K562 (cell line): Measurements from ENCODE around the gene B3GALT6. TPM values are rescaled to one million over a fixed set of nuclear protein-coding genes. Genes with fewer than 3 reads are reported as not detected.
A peak's percentile ranks its signal among the peaks of the same experiment; 100 is the strongest.

ENCODE experiments used
- ATAC-seq: fragments of 200-7000 bp; cut with Tn5 transposase; 3 replicates; pipeline ENCODE4 v1.9.1; 2020; ENCODE audit warnings: moderate library complexity
- BruUV-seq: library from RNA; stranded (reverse); fragments of 400-500 nt; replicated peaks from 2 replicates; lab custom pipeline; 2021; lab: Mats Ljungman, UMichigan
- CTCF ChIA-PET: fragments of 300-600 bp; formaldehyde crosslinking; extraction: SDS; loops from one replicate; lab custom pipeline; 2021; ENCODE audit warnings: low intra/inter-chr PET ratio; lab: Yijun Ruan, JAX
- POLR2A ChIA-PET: fragments of 300-600, 350-650 bp; sonication (Branson Sonifier 250); formaldehyde crosslinking; extraction: SDS; loops from one replicate; lab custom pipeline; 2021; ENCODE audit warnings: antibody characterized with exemption, inconsistent platforms; lab: Yijun Ruan, JAX
- DNase-seq, 4 experiments: peaks; one replicate each; pipeline versions ENCODE4 v3.0.0 to v3.0.0-alpha.2; 2011 to 2018; ENCODE audit warnings: low spot score in 3 of 4, mixed read lengths in 3 of 4; ENCODE audit errors: extremely low read depth in 1 of 4
- FAIRE-seq: peaks from 2 replicates; lab custom pipeline; 2011; peaks lifted over from hg19 to GRCh38; lab: Jason Lieb, UNC
- H2AFZ ChIP-seq: 2 replicates; pipeline ENCODE4 v1.6.0; 2011; ENCODE audit warnings: low read depth, low read length, control low read depth, inconsistent platforms
- H3K27ac ChIP-seq: fragments of 200-600 bp; 3 replicates; pipeline ENCODE4 v1.8.0; 2011; ENCODE audit warnings: low read depth, mild to moderate bottlenecking, control low read depth, inconsistent platforms, low read length, moderate library complexity, mixed read lengths; ENCODE audit errors: extremely low read depth
- H3K27me3 ChIP-seq, 2 experiments: fragments of 300-600 bp in 1 of 2; 2 replicates in 1 of 2; 3 replicates in 1 of 2; pipeline versions ENCODE4 v1.6.0 to v1.8.0; 2011; ENCODE audit warnings: inconsistent platforms in 2 of 2, low read length in 2 of 2, mild to moderate bottlenecking in 1 of 2, mixed read lengths in 1 of 2, moderate library complexity in 1 of 2; ENCODE audit not compliant: control insufficient read depth in 2 of 2, insufficient read depth in 2 of 2
- H3K36me3 ChIP-seq: fragments of 300-600 bp; 3 replicates; pipeline ENCODE4 v1.8.0; 2011; ENCODE audit warnings: mild to moderate bottlenecking, low read length, inconsistent platforms; ENCODE audit not compliant: control insufficient read depth, insufficient read depth
- H3K4me1 ChIP-seq, 2 experiments: fragments of 200-600 bp in 1 of 2; replicated peaks in 1 of 2; 2 replicates in 1 of 2; 3 replicates in 1 of 2; pipeline versions ENCODE4 v1.5.1 to v1.8.0; 2011; ENCODE audit warnings: inconsistent platforms in 2 of 2, low read length in 2 of 2, mild to moderate bottlenecking in 1 of 2, mixed read lengths in 1 of 2, moderate library complexity in 1 of 2; ENCODE audit not compliant: control insufficient read depth in 2 of 2, insufficient read depth in 2 of 2
- H3K4me2 ChIP-seq: 2 replicates; pipeline ENCODE4 v1.6.1; 2011; ENCODE audit warnings: low read length, control low read depth, inconsistent platforms, mixed read lengths; ENCODE audit not compliant: insufficient read depth
- H3K4me3 ChIP-seq: fragments of 200-600 bp; sonication (generic), shearing (Covaris generic); 2 replicates; pipeline ENCODE4 v1.5.1; 2016; ENCODE audit warnings: control low read depth, inconsistent platforms
- H3K79me2 ChIP-seq: fragments of 200-600 bp; 3 replicates; pipeline ENCODE4 v1.8.0; 2011; ENCODE audit warnings: low read length, inconsistent platforms; ENCODE audit not compliant: control insufficient read depth, insufficient read depth
- H3K9ac ChIP-seq, 2 experiments: 2 replicates each; pipeline versions ENCODE4 v1.6.0 to v1.6.1; 2011; ENCODE audit warnings: low read depth in 2 of 2, low read length in 2 of 2, control low read depth in 1 of 2, inconsistent platforms in 1 of 2, mild to moderate bottlenecking in 1 of 2, mixed read lengths in 1 of 2; ENCODE audit not compliant: insufficient read depth in 1 of 2
- H3K9me1 ChIP-seq: one replicate; pipeline ENCODE4 v1.6.0; 2011; ENCODE audit warnings: inconsistent platforms, mild to moderate bottlenecking, low read length, moderate library complexity; ENCODE audit not compliant: control insufficient read depth, insufficient read depth
- H3K9me3 ChIP-seq: replicated peaks from 2 replicates; pipeline ENCODE4 v1.5.1; 2011; ENCODE audit warnings: low read depth, low read length, inconsistent platforms; ENCODE audit not compliant: control insufficient read depth, insufficient read depth
- H4K20me1 ChIP-seq: replicated peaks from 2 replicates; pipeline ENCODE4 v1.6.1; 2011; ENCODE audit warnings: low read length, inconsistent platforms, mixed read lengths; ENCODE audit not compliant: control insufficient read depth, insufficient read depth
- ETV1 ChIP-seq: fragments of 450-650 bp; conservative IDR thresholded peaks from 2 replicates; pipeline ENCODE4 v1.6.1; 2016; ENCODE audit warnings: missing genetic modification characterization, control low read depth, low read depth, missing compliant biosample characterization
- PCBP1 ChIP-seq: fragments of 200-400 bp; formaldehyde crosslinking; IDR thresholded peaks from 2 replicates; pipeline ENCODE4 v1.6.1; 2018; ENCODE audit warnings: mild to moderate bottlenecking, low read depth, low read length; ENCODE audit not compliant: poor library complexity, severe bottlenecking
- POLR2G ChIP-seq: fragments of 200-400 bp; formaldehyde crosslinking; IDR thresholded peaks from 2 replicates; pipeline ENCODE4 v1.6.1; 2017; ENCODE audit warnings: low read depth, mild to moderate bottlenecking, antibody characterized with exemption, low read length, moderate library complexity
- PTBP1 ChIP-seq: fragments of 200-400 bp; formaldehyde crosslinking; IDR thresholded peaks from 2 replicates; pipeline ENCODE4 v1.6.1; 2017; ENCODE audit warnings: low read depth, low read length
- RBFOX2 ChIP-seq: fragments of 200-400 bp; formaldehyde crosslinking; IDR thresholded peaks from 2 replicates; pipeline ENCODE4 v1.6.1; 2017; ENCODE audit warnings: low read depth, mild to moderate bottlenecking, low read length, moderate library complexity
- WGBS: fragments of 100-300 bp; shearing (Covaris generic); methylation state at CpG from one replicate; pipeline ENCODE4 v1.1.6; 2016; ENCODE audit warnings: low coverage, mixed read lengths; ENCODE audit not compliant: insufficient coverage; ENCODE audit errors: missing lambda C conversion rate; 5-methylcytosine and 5-hydroxymethylcytosine counted together
- in situ Hi-C: fragments of 300-500 bp; cut with MboI; formaldehyde crosslinking; loops from 4 replicates; pipeline ENCODE4 v1.15.0; 2018; ENCODE audit warnings: inconsistent platforms, mixed read lengths
- intact Hi-C: fragments of 100-400 bp; cut with micrococcal nuclease; formaldehyde crosslinking; loops from 2 replicates; pipeline ENCODE4 v1.14.2; 2022
- polyA plus RNA-seq, 8 experiments: library from polyadenylated mRNA; depleted of rRNA in 4 of 8; stranded (reverse) in 5 of 8; unstranded in 3 of 8; fragments of >200 nt; fragmentation: Nextera tagmentation in 2 of 8; fragmentation: Illumina TruSeq in 1 of 8; extraction: Ambion mirVana in 2 of 8; extraction: Trizol in 1 of 8; gene quantifications; 2 replicates each; pipeline versions ENCODE4 v1.2.1 to v1.2.3, GENCODE V29; 2011 to 2014; ENCODE audit warnings: inconsistent platforms in 1 of 8, missing spikeins in 1 of 8
- total RNA-seq, 7 experiments: library from RNA; depleted of rRNA in 6 of 7; stranded (reverse); fragments of >200 nt in 6 of 7; fragmentation: Illumina TruSeq in 2 of 7; extraction: Trizol in 2 of 7; gene quantifications; 2 replicates each; pipeline versions ENCODE4 v1.2.1 to v1.2.3, GENCODE V29; 2011 to 2021; ENCODE audit warnings: low replicate concordance in 1 of 7
- TF ChIP-seq, protein P1 (sequence below), 3 experiments: fragments of 200-800 bp in 1 of 3; sonication (Bioruptor generic) in 1 of 3; sonication (generic) in 1 of 3; formaldehyde crosslinking in 1 of 3; IDR thresholded peaks; 2 replicates each; pipeline versions ENCODE4 v1.6.1 to v1.8.0; 2016 to 2022; ENCODE audit warnings: mild to moderate bottlenecking in 2 of 3, missing compliant biosample characterization in 2 of 3, missing genetic modification characterization in 2 of 3, missing genetic modification reagents in 1 of 3
- TF ChIP-seq, protein P2 (sequence below), 2 experiments: IDR thresholded peaks; 2 replicates each; pipeline ENCODE4 v1.6.1; 2012; ENCODE audit warnings: improper control_type of control experiment in 2 of 2, low read depth in 2 of 2, low read length in 2 of 2, borderline replicate concordance in 1 of 2
- TF ChIP-seq, protein P3 (sequence below): fragments of 250-450 bp; sonication (Bioruptor Pico); IDR thresholded peaks from 2 replicates; pipeline ENCODE4 v1.4.0; 2020; ENCODE audit warnings: borderline replicate concordance

Gene B3GALT6
- total and polyA plus RNA-seq, 9 of the 15 experiments (the other 6 are each of a cell fraction or from before 2014, with no cell fraction given) = 0.68 to 29.8 (median 9.9) TPM

DNA sequence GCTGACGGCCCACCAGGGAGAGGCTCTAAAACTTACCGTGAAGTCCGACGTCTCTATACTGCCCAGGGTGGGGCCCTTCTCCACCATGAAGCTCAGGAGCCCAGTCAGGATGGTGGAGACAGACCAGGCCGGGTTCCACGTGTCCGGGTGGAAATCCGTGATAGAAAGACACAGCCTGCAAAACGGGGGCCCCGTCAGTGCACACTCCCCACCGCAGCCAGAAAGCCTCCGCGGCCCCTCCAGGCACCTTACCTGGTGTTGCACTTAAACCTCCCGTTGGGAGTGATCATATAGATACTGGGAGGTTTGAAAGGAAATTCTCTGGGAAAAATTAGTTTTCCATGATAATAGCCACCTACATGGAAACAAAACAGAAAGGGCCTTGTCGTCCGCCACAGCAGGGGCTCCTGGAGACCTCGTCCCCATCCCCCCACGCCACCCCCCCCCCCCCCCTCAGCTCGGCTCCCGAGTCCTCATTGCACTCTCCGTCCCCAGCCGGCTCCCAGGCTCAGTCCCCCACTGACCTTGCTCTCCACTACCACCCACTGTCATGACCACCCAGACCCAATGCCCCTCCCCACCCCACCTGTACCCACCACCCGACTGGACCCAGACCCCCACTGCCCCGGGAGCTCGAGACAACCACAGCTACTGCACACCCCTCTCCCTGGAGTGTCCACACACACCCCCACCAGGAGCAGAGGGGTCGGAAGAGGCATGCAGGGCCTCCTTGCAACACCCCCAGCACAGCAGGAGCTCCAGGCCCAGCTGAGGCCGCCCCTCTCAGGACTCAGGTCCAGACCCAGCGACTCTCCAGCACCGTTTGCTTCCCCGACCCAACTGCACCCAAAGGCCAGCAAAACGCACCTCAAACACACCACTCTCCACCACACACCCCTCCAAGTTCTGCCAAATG, 25.2 kb downstream of the B3GALT6 start:
- peak; percentile 63 for TF ChIP-seq POLR2G
- no peak for TF ChIP-seq PTBP1
- peak; percentile 23; the same call in 1 of the 2 replicates for TF ChIP-seq RBFOX2
- TF ChIP-seq, protein P1, sequence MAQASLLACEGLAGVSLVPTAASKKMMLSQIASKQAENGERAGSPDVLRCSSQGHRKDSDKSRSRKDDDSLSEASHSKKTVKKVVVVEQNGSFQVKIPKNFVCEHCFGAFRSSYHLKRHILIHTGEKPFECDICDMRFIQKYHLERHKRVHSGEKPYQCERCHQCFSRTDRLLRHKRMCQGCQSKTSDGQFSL (CRISPR knock-in tag; IDR thresholded peaks at IDR 0.05) = 0 out of 2 replicates have a peak, but pooled peaks have one; percentile 24
- TF ChIP-seq, protein P1 (tag; IDR thresholded peaks at IDR 0.05) = no peak
- TF ChIP-seq, protein P2, sequence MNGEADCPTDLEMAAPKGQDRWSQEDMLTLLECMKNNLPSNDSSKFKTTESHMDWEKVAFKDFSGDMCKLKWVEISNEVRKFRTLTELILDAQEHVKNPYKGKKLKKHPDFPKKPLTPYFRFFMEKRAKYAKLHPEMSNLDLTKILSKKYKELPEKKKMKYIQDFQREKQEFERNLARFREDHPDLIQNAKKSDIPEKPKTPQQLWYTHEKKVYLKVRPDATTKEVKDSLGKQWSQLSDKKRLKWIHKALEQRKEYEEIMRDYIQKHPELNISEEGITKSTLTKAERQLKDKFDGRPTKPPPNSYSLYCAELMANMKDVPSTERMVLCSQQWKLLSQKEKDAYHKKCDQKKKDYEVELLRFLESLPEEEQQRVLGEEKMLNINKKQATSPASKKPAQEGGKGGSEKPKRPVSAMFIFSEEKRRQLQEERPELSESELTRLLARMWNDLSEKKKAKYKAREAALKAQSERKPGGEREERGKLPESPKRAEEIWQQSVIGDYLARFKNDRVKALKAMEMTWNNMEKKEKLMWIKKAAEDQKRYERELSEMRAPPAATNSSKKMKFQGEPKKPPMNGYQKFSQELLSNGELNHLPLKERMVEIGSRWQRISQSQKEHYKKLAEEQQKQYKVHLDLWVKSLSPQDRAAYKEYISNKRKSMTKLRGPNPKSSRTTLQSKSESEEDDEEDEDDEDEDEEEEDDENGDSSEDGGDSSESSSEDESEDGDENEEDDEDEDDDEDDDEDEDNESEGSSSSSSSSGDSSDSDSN (IDR thresholded peaks at IDR 0.05; ENCODE audit: borderline replicate concordance in 1 of 2, low read depth in 2 of 2, low read length in 2 of 2) = no peak
- peak; percentile 55 for TF ChIP-seq PCBP1
- TF ChIP-seq, protein P3, sequence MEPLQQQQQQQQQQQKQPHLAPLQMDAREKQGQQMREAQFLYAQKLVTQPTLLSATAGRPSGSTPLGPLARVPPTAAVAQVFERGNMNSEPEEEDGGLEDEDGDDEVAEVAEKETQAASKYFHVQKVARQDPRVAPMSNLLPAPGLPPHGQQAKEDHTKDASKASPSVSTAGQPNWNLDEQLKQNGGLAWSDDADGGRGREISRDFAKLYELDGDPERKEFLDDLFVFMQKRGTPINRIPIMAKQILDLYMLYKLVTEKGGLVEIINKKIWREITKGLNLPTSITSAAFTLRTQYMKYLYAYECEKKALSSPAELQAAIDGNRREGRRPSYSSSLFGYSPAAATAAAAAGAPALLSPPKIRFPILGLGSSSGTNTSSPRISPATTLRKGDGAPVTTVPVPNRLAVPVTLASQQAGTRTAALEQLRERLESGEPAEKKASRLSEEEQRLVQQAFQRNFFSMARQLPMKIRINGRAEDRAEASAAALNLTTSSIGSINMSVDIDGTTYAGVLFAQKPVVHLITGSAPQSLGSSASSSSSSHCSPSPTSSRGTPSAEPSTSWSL (CRISPR knock-in tag) = no peak
- no peak for TF ChIP-seq ETV1 (tag)
- POLR2A ChIA-PET = interaction anchor here (0.6 to 1.0 kb wide), 3 partner anchors 13 to 301 kb away, joined by 3 to 7 read pairs (median 3); no protein-coding TSS in a partner anchor
- Histone ChIP-seq H2AFZ (no peak overlapping the region), H3K9me3 (no peaks in the 10 kb centered on the region), H3K9me1 (peaks cover 4% of the 10 kb centered on the region), H3K27me3 (no peaks in the 10 kb centered on the region), H3K4me3 (no peak overlapping the region), H3K9ac (0 out of 4 replicates have a peak overlapping the region, but pooled peaks of 1 of the 2 experiments have one; percentile 28), H3K4me1 (peaks cover 0 to 48% of the 10 kb centered on the region in 2 experiments; a peak in 2 of 5 replicates), H3K4me2 (no peak overlapping the region), H3K79me2 (peaks cover 5% of the 10 kb centered on the region), H3K36me3 (peaks cover 94% of the 10 kb centered on the region; the same call in 2 of the 3 replicates), H3K27ac (no peak overlapping the region), H4K20me1 (peaks cover 8% of the 10 kb centered on the region; the same call in 1 of the 2 replicates)
- intact Hi-C loops = no loop called here
- FAIRE-seq = no peak
- no peak for ATAC-seq
- in situ Hi-C loops = no loop called here
- no TSS peak for BruUV-seq
- CTCF ChIA-PET = interaction anchor here (0.6 kb wide), 2 partner anchors 22 to 109 kb away, joined by 3 to 5 read pairs; no protein-coding TSS in a partner anchor
- DNase-seq = no peak
- WGBS = 94% methylated on average over 19 of the region's 31 CpGs
